Muscle layer of duodenum (tissue), 2 donors: ENCODE results near the gene WDR20.

ENCODE experiments used
- H3K27ac ChIP-seq: one replicate; pipeline ENCODE4 v1.7.0; 2013; ENCODE audit warnings: mild to moderate bottlenecking, low read length
- H3K27me3 ChIP-seq: one replicate; pipeline ENCODE4 v1.7.0; 2013; ENCODE audit warnings: low read depth, mild to moderate bottlenecking, control low read depth, low read length
- H3K36me3 ChIP-seq, 2 donors: one replicate each; pipeline ENCODE4 v1.7.0; 2013; ENCODE audit warnings: low read length in 2 of 2, control low read depth in 1 of 2, mild to moderate bottlenecking in 1 of 2; ENCODE audit not compliant: insufficient read depth in 2 of 2, control insufficient read depth in 1 of 2
- H3K4me1 ChIP-seq, 2 donors: one replicate each; pipeline ENCODE4 v1.7.0; 2013; ENCODE audit warnings: low read length in 2 of 2, mild to moderate bottlenecking in 2 of 2, control low read depth in 1 of 2, moderate library complexity in 1 of 2; ENCODE audit not compliant: insufficient read depth in 2 of 2, control insufficient read depth in 1 of 2
- H3K4me3 ChIP-seq, 2 donors: one replicate each; pipeline ENCODE4 v1.7.0; 2013; ENCODE audit warnings: low read length in 2 of 2, low read depth in 1 of 2, mild to moderate bottlenecking in 1 of 2
- H3K9me3 ChIP-seq, 2 donors: one replicate each; pipeline ENCODE4 v1.7.0; 2013; ENCODE audit warnings: low read length in 2 of 2, control low read depth in 1 of 2, mild to moderate bottlenecking in 1 of 2; ENCODE audit not compliant: control insufficient read depth in 1 of 2
- donor health status: healthy.

Gene WDR20

GRCh38 chr14:102139286-102140026 lies at the start of gene WDR20:
Gene WDR20, plus strand, starts transcription at chr14:102139897. Its CDS starts 27 bp downstream, at chr14:102139924.
- Histone ChIP-seq H3K27ac (peak within 1 kb of the TSS; percentile 67), H3K9me3 (no peaks in the 10 kb centered on the region), H3K4me1 (peaks cover 5 to 12% of the 10 kb centered on the region in 2 donors), H3K4me3 (peak within 1 kb of the TSS; percentile 85 to 91), H3K27me3 (no peaks in the 10 kb centered on the region), H3K36me3 (peaks cover 0 to under 1% of the 10 kb centered on the region in 2 donors)

- Histone ChIP-seq H3K4me1 (peaks cover under 1 to 3% of the 10 kb centered on the region in 2 donors), H3K36me3 (no peaks in the 10 kb centered on the region), H3K4me3 (no peak overlapping the region), H3K27me3 (no peaks in the 10 kb centered on the region), H3K27ac (no peak overlapping the region), H3K9me3 (no peaks in the 10 kb centered on the region)
Observed at GRCh38 chr14:102090713-102091112, 49.0 kb upstream of the WDR20 start.

GRCh38 chr14:102092806-102093205 lies 46.9 kb upstream of the WDR20 start:
- no peaks in the 10 kb centered on the region for H3K36me3 ChIP-seq
- peaks cover 3 to 4% of the 10 kb centered on the region in 2 donors for H3K4me1 ChIP-seq
- no peaks in the 10 kb centered on the region for H3K9me3 ChIP-seq
- H3K27ac ChIP-seq = no peak overlapping the region
- no peak overlapping the region for H3K4me3 ChIP-seq
- H3K27me3 ChIP-seq = no peaks in the 10 kb centered on the region

GRCh38 chr14:102094101-102094500 lies 45.6 kb upstream of the WDR20 start:
- no peak overlapping the region for H3K27ac ChIP-seq
- peaks cover 0 to 4% of the 10 kb centered on the region in 2 donors for H3K4me1 ChIP-seq
- no peak overlapping the region for H3K4me3 ChIP-seq
- no peaks in the 10 kb centered on the region for H3K27me3 ChIP-seq
- no peaks in the 10 kb centered on the region for H3K9me3 ChIP-seq
- no peaks in the 10 kb centered on the region for H3K36me3 ChIP-seq

GRCh38 chr14:102095231-102095870 lies 44.3 kb upstream of the WDR20 start:
- Histone ChIP-seq H3K36me3 (no peaks in the 10 kb centered on the region), H3K27me3 (no peaks in the 10 kb centered on the region), H3K4me3 (no peak overlapping the region), H3K9me3 (no peaks in the 10 kb centered on the region), H3K27ac (no peak overlapping the region), H3K4me1 (peaks cover 0 to 4% of the 10 kb centered on the region in 2 donors)

- peaks cover 0 to 4% of the 10 kb centered on the region in 2 donors for H3K4me1 ChIP-seq
- no peaks in the 10 kb centered on the region for H3K9me3 ChIP-seq
- H3K4me3 ChIP-seq = no peak overlapping the region
- no peaks in the 10 kb centered on the region for H3K36me3 ChIP-seq
- no peaks in the 10 kb centered on the region for H3K27me3 ChIP-seq
- H3K27ac ChIP-seq = no peak overlapping the region
Observed at GRCh38 chr14:102095871-102096568, 43.7 kb upstream of the WDR20 start.

- H3K27me3 ChIP-seq = no peaks in the 10 kb centered on the region
- H3K4me3 ChIP-seq = no peak overlapping the region
- no peaks in the 10 kb centered on the region for H3K9me3 ChIP-seq
- H3K4me1 ChIP-seq = peaks cover 0 to 4% of the 10 kb centered on the region in 2 donors
- H3K27ac ChIP-seq = no peak overlapping the region
- no peaks in the 10 kb centered on the region for H3K36me3 ChIP-seq
Observed at GRCh38 chr14:102096569-102097188, 43.0 kb upstream of the WDR20 start.

- peaks cover 0 to 4% of the 10 kb centered on the region in 2 donors for H3K4me1 ChIP-seq
- no peak overlapping the region for H3K4me3 ChIP-seq
- no peaks in the 10 kb centered on the region for H3K27me3 ChIP-seq
- no peaks in the 10 kb centered on the region for H3K36me3 ChIP-seq
- no peak overlapping the region for H3K27ac ChIP-seq
- no peaks in the 10 kb centered on the region for H3K9me3 ChIP-seq
Observed at GRCh38 chr14:102097441-102098135, 42.1 kb upstream of the WDR20 start.

- no peaks in the 10 kb centered on the region for H3K9me3 ChIP-seq
- no peaks in the 10 kb centered on the region for H3K36me3 ChIP-seq
- no peak overlapping the region for H3K27ac ChIP-seq
- no peaks in the 10 kb centered on the region for H3K4me1 ChIP-seq
- no peak overlapping the region for H3K4me3 ChIP-seq
- H3K27me3 ChIP-seq = no peaks in the 10 kb centered on the region
Observed at GRCh38 chr14:102103062-102103695, 36.5 kb upstream of the WDR20 start.

- Histone ChIP-seq H3K4me3 (no peak overlapping the region), H3K27ac (no peak overlapping the region), H3K9me3 (no peaks in the 10 kb centered on the region), H3K27me3 (no peaks in the 10 kb centered on the region), H3K36me3 (no peaks in the 10 kb centered on the region), H3K4me1 (no peaks in the 10 kb centered on the region)
Observed at GRCh38 chr14:102105369-102105768, 34.3 kb upstream of the WDR20 start.
